ENCODE measurements around the gene MCOLN1.
A peak's percentile ranks its signal among the peaks of the same experiment; 100 is the strongest.

Gene MCOLN1

GRCh38 chr19:7512400-7512851 is 10.0 kb upstream of the MCOLN1 start:
- DNase-seq (ENCODE audit: insufficient read length, low spot score): no peak
- TF ChIP-seq PAX5 (IDR thresholded peaks at IDR 0.05; ENCODE audit: insufficient read depth, low read length, severe bottlenecking): no peak
- no peak for FAIRE-seq

GRCh38 chr19:7513809-7514642 is 8.4 kb upstream of the MCOLN1 start:
- FAIRE-seq (no peak), DNase-seq (ENCODE audit: insufficient read length, low spot score) (no peak)

GRCh38 chr19:7515110-7515644 is 7.2 kb upstream of the MCOLN1 start:
- FAIRE-seq: no peak
- no peak for DNase-seq (ENCODE audit: insufficient read length, low spot score)
- TF ChIP-seq TAF1 (IDR thresholded peaks at IDR 0.05; ENCODE audit: low read depth, low read length) (no peak), POLR2A (IDR thresholded peaks at IDR 0.05; ENCODE audit: low read depth, low read length) (no peak), POU2F2 (IDR thresholded peaks at IDR 0.05; ENCODE audit: low read depth, low read length) (no peak), SPI1 (IDR thresholded peaks at IDR 0.05; ENCODE audit: low read depth, low read length) (no peak), POLR2AphosphoS5 (IDR thresholded peaks at IDR 0.05; ENCODE audit: low read depth, low read length) (no peak), PAX5 (IDR thresholded peaks at IDR 0.05; ENCODE audit: insufficient read depth, low read length, severe bottlenecking) (no peak)

More at GRCh38 chr19:7513809-7514642, 8.4 kb upstream of the MCOLN1 start:
- TF ChIP-seq SPI1 (IDR thresholded peaks at IDR 0.05; ENCODE audit: low read depth, low read length) (no peak), POU2F2 (IDR thresholded peaks at IDR 0.05; ENCODE audit: low read depth, low read length) (no peak), PAX5 (IDR thresholded peaks at IDR 0.05; ENCODE audit: insufficient read depth, low read length, severe bottlenecking) (no peak), POLR2AphosphoS5 (IDR thresholded peaks at IDR 0.05; ENCODE audit: low read depth, low read length) (no peak), POLR2A (IDR thresholded peaks at IDR 0.05; ENCODE audit: low read depth, low read length) (no peak), TAF1 (IDR thresholded peaks at IDR 0.05; ENCODE audit: low read depth, low read length) (no peak)

- FAIRE-seq: peak; percentile 72
- TF ChIP-seq POLR2A (IDR thresholded peaks at IDR 0.05; ENCODE audit: low read depth, low read length) (no peak), POLR2AphosphoS5 (IDR thresholded peaks at IDR 0.05; ENCODE audit: low read depth, low read length) (no peak), SPI1 (IDR thresholded peaks at IDR 0.05; ENCODE audit: low read depth, low read length) (no peak), POU2F2 (IDR thresholded peaks at IDR 0.05; ENCODE audit: low read depth, low read length) (no peak), TAF1 (IDR thresholded peaks at IDR 0.05; ENCODE audit: low read depth, low read length) (no peak), PAX5 (IDR thresholded peaks at IDR 0.05; ENCODE audit: insufficient read depth, low read length, severe bottlenecking) (no peak)
- DNase-seq (ENCODE audit: insufficient read length, low spot score): peak; percentile 92
Observed at GRCh38 chr19:7515645-7516151, 6.7 kb upstream of the MCOLN1 start, which contains the start of gene ZNF358. Gene ZNF358, plus strand, starts transcription at chr19:7516103. Its CDS starts 3,140 bp downstream, at chr19:7519243.

GRCh38 chr19:7516333-7516732 is 6.1 kb upstream of the MCOLN1 start:
- DNase-seq (ENCODE audit: insufficient read length, low spot score) (no peak), FAIRE-seq (no peak)
- TF ChIP-seq PAX5 (IDR thresholded peaks at IDR 0.05; ENCODE audit: insufficient read depth, low read length, severe bottlenecking) (no peak), SPI1 (IDR thresholded peaks at IDR 0.05; ENCODE audit: low read depth, low read length) (no peak), TAF1 (IDR thresholded peaks at IDR 0.05; ENCODE audit: low read depth, low read length) (no peak), POU2F2 (IDR thresholded peaks at IDR 0.05; ENCODE audit: low read depth, low read length) (no peak), POLR2AphosphoS5 (IDR thresholded peaks at IDR 0.05; ENCODE audit: low read depth, low read length) (no peak), POLR2A (IDR thresholded peaks at IDR 0.05; ENCODE audit: low read depth, low read length) (no peak)

GRCh38 chr19:7516878-7517277 is 5.5 kb upstream of the MCOLN1 start:
- TF ChIP-seq SPI1 (IDR thresholded peaks at IDR 0.05; ENCODE audit: low read depth, low read length) (no peak), TAF1 (IDR thresholded peaks at IDR 0.05; ENCODE audit: low read depth, low read length) (no peak), POLR2AphosphoS5 (IDR thresholded peaks at IDR 0.05; ENCODE audit: low read depth, low read length) (no peak), PAX5 (IDR thresholded peaks at IDR 0.05; ENCODE audit: insufficient read depth, low read length, severe bottlenecking) (no peak), POLR2A (IDR thresholded peaks at IDR 0.05; ENCODE audit: low read depth, low read length) (no peak), POU2F2 (IDR thresholded peaks at IDR 0.05; ENCODE audit: low read depth, low read length) (no peak)
- DNase-seq (ENCODE audit: insufficient read length, low spot score): no peak
- FAIRE-seq: no peak

DNA sequence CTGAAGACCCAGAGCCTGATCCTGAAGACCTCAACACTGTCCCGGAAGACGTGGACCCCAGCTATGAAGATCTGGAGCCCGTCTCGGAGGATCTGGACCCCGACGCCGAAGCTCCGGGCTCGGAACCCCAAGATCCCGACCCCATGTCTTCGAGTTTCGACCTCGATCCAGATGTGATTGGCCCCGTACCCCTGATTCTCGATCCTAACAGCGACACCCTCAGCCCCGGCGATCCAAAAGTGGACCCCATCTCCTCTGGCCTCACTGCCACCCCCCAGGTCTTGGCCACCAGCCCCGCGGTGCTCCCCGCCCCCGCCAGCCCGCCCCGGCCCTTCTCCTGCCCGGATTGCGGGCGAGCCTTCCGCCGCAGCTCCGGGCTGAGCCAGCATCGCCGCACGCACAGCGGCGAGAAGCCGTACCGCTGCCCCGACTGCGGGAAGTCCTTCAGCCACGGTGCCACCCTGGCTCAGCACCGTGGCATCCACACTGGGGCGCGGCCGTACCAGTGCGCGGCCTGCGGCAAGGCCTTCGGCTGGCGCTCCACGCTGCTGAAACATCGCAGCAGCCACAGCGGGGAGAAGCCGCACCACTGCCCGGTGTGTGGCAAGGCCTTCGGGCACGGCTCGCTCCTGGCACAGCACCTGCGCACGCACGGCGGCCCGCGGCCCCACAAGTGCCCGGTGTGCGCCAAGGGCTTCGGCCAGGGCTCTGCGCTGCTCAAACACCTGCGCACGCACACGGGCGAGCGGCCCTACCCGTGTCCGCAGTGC is 2.9 kb upstream of the MCOLN1 start:
- DNase-seq (ENCODE audit: insufficient read length, low spot score): no peak

GRCh38 chr19:7520131-7521051 is 2.0 kb upstream of the MCOLN1 start:
- TF ChIP-seq TAF1 (IDR thresholded peaks at IDR 0.05; ENCODE audit: low read depth, low read length) (no peak), POU2F2 (IDR thresholded peaks at IDR 0.05; ENCODE audit: low read depth, low read length) (no peak), SPI1 (IDR thresholded peaks at IDR 0.05; ENCODE audit: low read depth, low read length) (no peak), PAX5 (IDR thresholded peaks at IDR 0.05; ENCODE audit: insufficient read depth, low read length, severe bottlenecking) (no peak), POLR2A (IDR thresholded peaks at IDR 0.05; ENCODE audit: low read depth, low read length) (no peak), POLR2AphosphoS5 (IDR thresholded peaks at IDR 0.05; ENCODE audit: low read depth, low read length) (no peak)
- FAIRE-seq (no peak), DNase-seq (ENCODE audit: insufficient read length, low spot score) (no peak)

More for the DNA sequence above, 2.9 kb upstream of the MCOLN1 start:
- no peak for TF ChIP-seq SPI1 (IDR thresholded peaks at IDR 0.05; ENCODE audit: low read depth, low read length)
- TF ChIP-seq POLR2AphosphoS5 (IDR thresholded peaks at IDR 0.05; ENCODE audit: low read depth, low read length): no peak
- no peak for TF ChIP-seq POLR2A (IDR thresholded peaks at IDR 0.05; ENCODE audit: low read depth, low read length)
- TF ChIP-seq TAF1 (IDR thresholded peaks at IDR 0.05; ENCODE audit: low read depth, low read length): no peak
- TF ChIP-seq POU2F2 (IDR thresholded peaks at IDR 0.05; ENCODE audit: low read depth, low read length): no peak
- TF ChIP-seq PAX5 (IDR thresholded peaks at IDR 0.05; ENCODE audit: insufficient read depth, low read length, severe bottlenecking): no peak
- FAIRE-seq: no peak
